Progenitor cell of endocrine pancreas (in vitro differentiated cells): ENCODE measurements around the gene CDK14. TPM values are rescaled to one million over a fixed set of nuclear protein-coding genes. Genes with fewer than 3 reads are reported as not detected.

ENCODE experiments used
- DNase-seq: peaks from one replicate; pipeline ENCODE4 v3.0.0; 2021; ENCODE audit warnings: low spot score; ENCODE audit not compliant: unreplicated experiment
- H3K27ac Mint-ChIP-seq: 2 replicates; pipeline ENCODE4 v1.8.0; 2021; ENCODE audit warnings: mild to moderate bottlenecking, moderate library complexity, mixed read lengths
- H3K27me3 Mint-ChIP-seq: 2 replicates; pipeline ENCODE4 v1.8.0; 2021; ENCODE audit warnings: mixed read lengths
- H3K36me3 Mint-ChIP-seq: 2 replicates; pipeline ENCODE4 v1.8.0; 2022; ENCODE audit warnings: mixed read lengths; ENCODE audit not compliant: insufficient read depth
- H3K4me1 Mint-ChIP-seq: 2 replicates; pipeline ENCODE4 v1.8.0; 2021; ENCODE audit warnings: low read depth, mixed read lengths
- H3K4me3 Mint-ChIP-seq: 2 replicates; pipeline ENCODE4 v1.8.0; 2021; ENCODE audit warnings: low read depth, mild to moderate bottlenecking, moderate library complexity, mixed read lengths
- H3K9me3 Mint-ChIP-seq: 2 replicates; pipeline ENCODE4 v1.8.0; 2021; ENCODE audit warnings: low read depth, mixed read lengths
- CTCF ChIP-seq: fragments of 200-600 bp; sonication (generic); IDR thresholded peaks from one replicate; pipeline ENCODE4 v1.5.0; 2021; ENCODE audit warnings: antibody characterized with exemption, mild to moderate bottlenecking; ENCODE audit not compliant: unreplicated experiment
- total RNA-seq: library from RNA; stranded (reverse); gene quantifications from 2 replicates; pipeline ENCODE4 v1.2.1, GENCODE V29; 2021

The CDK14 gene
- total RNA-seq, 1 donor from 2014 or later = 117 TPM

DNA sequence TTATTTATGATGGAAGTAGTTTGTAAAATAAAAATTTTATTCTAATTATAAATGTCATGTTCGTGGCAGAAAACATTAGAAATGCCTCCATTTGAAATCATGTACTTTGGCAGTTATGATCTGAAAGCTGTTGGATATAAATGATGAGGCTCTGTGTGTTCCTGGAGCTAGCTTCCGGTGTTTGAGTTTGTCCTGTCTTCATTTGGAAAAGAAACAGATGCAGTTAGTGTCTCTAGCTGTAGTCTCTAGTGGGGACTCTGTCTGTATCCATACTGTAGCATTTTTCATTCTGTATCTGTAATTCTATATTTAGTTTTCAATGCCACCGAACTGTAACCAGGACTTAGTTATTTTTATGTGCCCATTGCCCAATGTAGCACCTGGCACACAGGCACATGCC, 471.1 kb downstream of the CDK14 start:
- Mint-ChIP-seq H3K27me3 (no peaks in the 10 kb centered on the region), H3K4me3 (no peak overlapping the region), H3K27ac (no peak overlapping the region), H3K9me3 (no peaks in the 10 kb centered on the region), H3K36me3 (peaks cover 10% of the 10 kb centered on the region), H3K4me1 (peaks cover 14% of the 10 kb centered on the region)
- DNase-seq = no peak
- TF ChIP-seq CTCF = no peak

GRCh38 chr7:91068136-91068795, 472.1 kb downstream of the CDK14 start:
- H3K9me3 Mint-ChIP-seq = peaks cover 7% of the 10 kb centered on the region
- H3K36me3 Mint-ChIP-seq = peaks cover 16% of the 10 kb centered on the region
- H3K4me3 Mint-ChIP-seq = no peak overlapping the region
- no peak overlapping the region for H3K27ac Mint-ChIP-seq
- TF ChIP-seq CTCF = no peak
- DNase-seq = no peak
- no peaks in the 10 kb centered on the region for H3K27me3 Mint-ChIP-seq
- H3K4me1 Mint-ChIP-seq = peaks cover 14% of the 10 kb centered on the region

DNA sequence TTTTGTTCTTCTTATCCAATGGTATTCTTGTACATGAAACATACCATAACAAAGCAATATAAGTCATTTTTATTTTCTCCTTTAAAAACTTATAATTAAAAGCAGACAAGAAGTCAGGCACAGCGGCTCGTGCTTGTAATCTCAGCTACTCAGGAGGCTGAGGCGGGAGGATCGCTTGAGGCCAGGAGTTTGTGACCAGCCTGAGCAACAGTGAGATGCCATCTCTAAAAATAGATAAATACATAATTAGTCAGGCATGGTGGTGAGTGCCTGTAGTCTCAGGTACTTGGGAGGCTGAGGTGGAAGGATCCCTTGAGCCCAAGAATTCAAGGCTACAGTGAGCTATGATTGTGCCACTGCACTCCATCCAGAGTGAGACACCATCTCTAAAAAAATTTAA, 473.0 kb downstream of the CDK14 start:
- no peak overlapping the region for H3K4me3 Mint-ChIP-seq

GRCh38 chr7:91079487-91079886, 483.4 kb downstream of the CDK14 start:
- Mint-ChIP-seq H3K9me3 (peaks cover 9% of the 10 kb centered on the region), H3K27ac (no peak overlapping the region), H3K4me3 (no peak overlapping the region), H3K4me1 (peaks cover 13% of the 10 kb centered on the region), H3K36me3 (peaks cover 10% of the 10 kb centered on the region), H3K27me3 (no peaks in the 10 kb centered on the region)
- no peak for DNase-seq
- TF ChIP-seq CTCF = no peak

More for the DNA sequence above, 473.0 kb downstream of the CDK14 start:
- Mint-ChIP-seq H3K9me3 (peaks cover 7% of the 10 kb centered on the region), H3K27me3 (no peaks in the 10 kb centered on the region), H3K4me1 (peaks cover 11% of the 10 kb centered on the region), H3K27ac (no peak overlapping the region), H3K36me3 (peaks cover 18% of the 10 kb centered on the region)
- no peak for TF ChIP-seq CTCF
- DNase-seq = no peak

GRCh38 chr7:91080351-91080750, 484.2 kb downstream of the CDK14 start:
- DNase-seq = no peak
- peaks cover 13% of the 10 kb centered on the region for H3K4me1 Mint-ChIP-seq
- peaks cover 9% of the 10 kb centered on the region for H3K36me3 Mint-ChIP-seq
- H3K27me3 Mint-ChIP-seq = no peaks in the 10 kb centered on the region
- H3K4me3 Mint-ChIP-seq = no peak overlapping the region
- no peak for TF ChIP-seq CTCF
- H3K27ac Mint-ChIP-seq = no peak overlapping the region
- peaks cover 6% of the 10 kb centered on the region for H3K9me3 Mint-ChIP-seq
